Lung (tissue), 12 donors: ENCODE results near the gene B4GALNT4. TPM values are rescaled to one million over a fixed set of nuclear protein-coding genes. Genes with fewer than 3 reads are reported as not detected.

Experiments
- ATAC-seq: fragments of 200-7000 bp; cut with Tn5 transposase; one replicate; pipeline ENCODE4 v1.9.1; 2020; ENCODE audit warnings: moderate number of reproducible peaks; ENCODE audit not compliant: insufficient read depth, low FRiP score
- DNase-seq, 3 donors: peaks; one replicate each; pipeline ENCODE4 v3.0.0-alpha.2; 2013 to 2017
- H3K27ac ChIP-seq, 2 donors: one replicate each; pipeline ENCODE4 v1.5.1; 2013; ENCODE audit warnings: mild to moderate bottlenecking in 2 of 2, moderate library complexity in 2 of 2, control low read depth in 1 of 2, inconsistent platforms in 1 of 2, low read depth in 1 of 2, low read length in 1 of 2
- H3K27me3 ChIP-seq, 3 donors: one replicate each; pipeline ENCODE4 v1.5.1; 2013; ENCODE audit warnings: low read length in 2 of 3; ENCODE audit not compliant: control insufficient read depth in 3 of 3, insufficient read depth in 3 of 3
- H3K36me3 ChIP-seq, 4 donors: one replicate each; pipeline ENCODE4 v1.5.1; 2013; ENCODE audit warnings: low read length in 4 of 4, mild to moderate bottlenecking in 1 of 4, moderate library complexity in 1 of 4; ENCODE audit not compliant: control insufficient read depth in 4 of 4, insufficient read depth in 4 of 4
- H3K4me1 ChIP-seq, 5 donors: one replicate each; pipeline ENCODE4 v1.5.1; 2013; ENCODE audit warnings: low read length in 5 of 5, mild to moderate bottlenecking in 2 of 5, moderate library complexity in 1 of 5; ENCODE audit not compliant: control insufficient read depth in 5 of 5, insufficient read depth in 5 of 5
- H3K4me3 ChIP-seq: one replicate; pipeline ENCODE4 v1.5.1; 2013; ENCODE audit warnings: mild to moderate bottlenecking, control low read depth, moderate library complexity
- H3K9ac ChIP-seq, 2 donors: one replicate each; pipeline ENCODE4 v1.5.1; 2013; ENCODE audit warnings: low read length in 2 of 2, control low read depth in 1 of 2; ENCODE audit not compliant: insufficient read depth in 1 of 2
- H3K9me3 ChIP-seq, 4 donors: one replicate each; pipeline ENCODE4 v1.5.1; 2013; ENCODE audit warnings: low read length in 3 of 4, mild to moderate bottlenecking in 1 of 4, moderate library complexity in 1 of 4; ENCODE audit not compliant: control insufficient read depth in 4 of 4, insufficient read depth in 3 of 4
- CTCF ChIP-seq: IDR thresholded peaks from 2 replicates; pipeline ENCODE4 v1.5.1; 2012; ENCODE audit warnings: mild to moderate bottlenecking; ENCODE audit errors: control extremely low read depth, extremely low read depth
- WGBS, 2 donors: extraction: QIAGEN DNeasy Blood & Tissue Kit; methylation state at CpG; one replicate each; pipeline ENCODE4 v1.1.7; 2013; 5-methylcytosine and 5-hydroxymethylcytosine counted together
- polyA plus RNA-seq, 2 donors: library from polyadenylated mRNA; stranded (reverse); fragments of 200-250 nt; gene quantifications; one replicate each; pipeline ENCODE4 v1.2.1, GENCODE V29; 2013
- total RNA-seq, 2 donors: library from RNA; depleted of rRNA in 1 of 2; stranded (reverse); fragments of >200 nt in 1 of 2; gene quantifications; one replicate each; pipeline ENCODE4 v1.2.1, GENCODE V29; 2014 to 2021
- donor health status: control.
- donor health status: control.
- donor health status: Bipolar disorder and iron deficiency.
- donor health status: healthy.
- donor health status: DM: yes; HTN: yes; CAD: no.

The B4GALNT4 gene
- total and polyA plus RNA-seq, 4 donors, result 1.4 to 6.8 (median 3.3) TPM

GRCh38 chr11:357582-357981 lies 11.7 kb upstream of the B4GALNT4 start:
- H3K4me1 ChIP-seq, result peaks cover 0 to 28% (median 8%) of the 10 kb centered on the region in 5 donors
- WGBS, 2 donors, result 94 to 95% methylated on average over 4 of the region's 4 CpGs
- no peak for TF ChIP-seq CTCF
- H3K27me3 ChIP-seq, result no peaks in the 10 kb centered on the region
- H3K9me3 ChIP-seq, result peaks cover 0 to 7% (median 4%) of the 10 kb centered on the region in 4 donors
- no peak overlapping the region for H3K9ac ChIP-seq
- peaks cover 0 to 16% (median 1%) of the 10 kb centered on the region in 4 donors for H3K36me3 ChIP-seq
- H3K27ac ChIP-seq, result no peak overlapping the region
- ATAC-seq (no peak), DNase-seq (no peak)
- H3K4me3 ChIP-seq, result no peak overlapping the region

- ATAC-seq (no peak), DNase-seq (no peak)
- H3K36me3 ChIP-seq, result peaks cover 0 to 16% (median 1%) of the 10 kb centered on the region in 4 donors
- no peak overlapping the region for H3K4me3 ChIP-seq
- H3K27ac ChIP-seq, result no peak overlapping the region
- peaks cover 0 to 22% (median 8%) of the 10 kb centered on the region in 5 donors for H3K4me1 ChIP-seq
- H3K9me3 ChIP-seq, result peaks cover 0 to 7% (median 4%) of the 10 kb centered on the region in 4 donors
- H3K27me3 ChIP-seq, result no peaks in the 10 kb centered on the region
- WGBS, 2 donors, result 47 to 69% methylated on average over 34 of the region's 34 CpGs
- no peak for TF ChIP-seq CTCF
- no peak overlapping the region for H3K9ac ChIP-seq
These were observed 11.0 kb upstream of the B4GALNT4 start for GRCh38 chr11:358129-358800.

- WGBS, 2 donors, result 74 to 80% methylated on average over 5 of the region's 5 CpGs
- H3K4me1 ChIP-seq, result peaks cover 0 to 14% (median 6%) of the 10 kb centered on the region in 5 donors
- H3K27ac ChIP-seq, result no peak overlapping the region
- ATAC-seq (no peak), DNase-seq (no peak)
- no peak overlapping the region for H3K4me3 ChIP-seq
- H3K9me3 ChIP-seq, result peaks cover 0 to 7% (median 4%) of the 10 kb centered on the region in 4 donors
- no peaks in the 10 kb centered on the region for H3K27me3 ChIP-seq
- TF ChIP-seq CTCF, result no peak
- H3K36me3 ChIP-seq, result peaks cover 0 to 16% (median 1%) of the 10 kb centered on the region in 4 donors
- no peak overlapping the region for H3K9ac ChIP-seq
These were observed 10.1 kb upstream of the B4GALNT4 start for GRCh38 chr11:359181-359714.
